GM19328 (cell line): ENCODE data around the gene STARD5.
"Not testable (repeated sequence)": the region's sequence is repeated elsewhere in the genome, so short reads cannot be mapped to it uniquely, and the experiment has no call there.

Source experiments
- ATAC-seq: cut with Tn5 transposase; IDR thresholded peaks from one replicate; pipeline ENCODE4 v1.9.1; 2021; ENCODE audit warnings: mild to moderate bottlenecking, moderate library complexity; ENCODE audit not compliant: unreplicated experiment

Gene STARD5

GRCh38 chr15:81338170-81339007, 14.4 kb upstream of the STARD5 start:
- no peak for ATAC-seq

- ATAC-seq: no peak
These were observed 13.8 kb upstream of the STARD5 start for GRCh38 chr15:81337713-81338157.

GRCh38 chr15:81337241-81337640, 13.3 kb upstream of the STARD5 start:
- ATAC-seq: no peak

- no peak for ATAC-seq
These were observed 12.6 kb upstream of the STARD5 start for GRCh38 chr15:81336568-81336967.

- no peak for ATAC-seq
These were observed 11.7 kb upstream of the STARD5 start for GRCh38 chr15:81335631-81336030.

GRCh38 chr15:81334768-81335435, 11.0 kb upstream of the STARD5 start:
- no peak for ATAC-seq

GRCh38 chr15:81333363-81333762, 9.4 kb upstream of the STARD5 start:
- ATAC-seq: no peak

GRCh38 chr15:81332326-81332725, 8.4 kb upstream of the STARD5 start:
- ATAC-seq: no peak

- ATAC-seq: no peak
These were observed 7.7 kb upstream of the STARD5 start for GRCh38 chr15:81331600-81331999.

GRCh38 chr15:81331141-81331540, 7.2 kb upstream of the STARD5 start:
- not testable (repeated sequence) for ATAC-seq

GRCh38 chr15:81330366-81331090, 6.6 kb upstream of the STARD5 start:
- ATAC-seq: no peak

GRCh38 chr15:81329446-81329845, 5.5 kb upstream of the STARD5 start:
- ATAC-seq: no peak

- ATAC-seq: no peak
These were observed 3.6 kb upstream of the STARD5 start for GRCh38 chr15:81327516-81327915.

GRCh38 chr15:81326466-81327212, 2.7 kb upstream of the STARD5 start:
- ATAC-seq: no peak

- no peak for ATAC-seq
These were observed 390 bp downstream of the STARD5 start for GRCh38 chr15:81323559-81323943.

- ATAC-seq: no peak
These were observed 1.2 kb downstream of the STARD5 start for GRCh38 chr15:81322676-81323253.

- ATAC-seq: no peak
These were observed 2.3 kb downstream of the STARD5 start for GRCh38 chr15:81321667-81322066.

GRCh38 chr15:81317642-81318017, 6.3 kb downstream of the STARD5 start:
- no peak for ATAC-seq

GRCh38 chr15:81316267-81316666, 7.7 kb downstream of the STARD5 start:
- ATAC-seq: no peak

- no peak for ATAC-seq
These were observed 8.3 kb downstream of the STARD5 start for GRCh38 chr15:81315452-81316175.
